HL-60 (cell line): Measurements from ENCODE around the gene ABCC8.
A peak's percentile ranks its signal among the peaks of the same experiment; 100 is the strongest.

ENCODE experiments used
- POLR2AphosphoS5 ChIP-seq: IDR thresholded peaks from 2 replicates; pipeline ENCODE4 v1.6.1; 2012; ENCODE audit warnings: low read depth
- SPI1 ChIP-seq: IDR thresholded peaks from 2 replicates; pipeline ENCODE4 v1.6.1; 2012; ENCODE audit warnings: low read depth, mild to moderate bottlenecking, borderline replicate concordance
- TF ChIP-seq, protein P1 (sequence below): IDR thresholded peaks from one replicate; pipeline ENCODE4 v1.5.1; 2011; ENCODE audit warnings: low read length, control low read depth, inconsistent platforms; ENCODE audit not compliant: insufficient read depth
- TF ChIP-seq, protein P2 (sequence below): IDR thresholded peaks from 2 replicates; pipeline ENCODE4 v1.6.1; 2012; ENCODE audit warnings: low read depth; ENCODE audit not compliant: insufficient replicate concordance

DNA sequence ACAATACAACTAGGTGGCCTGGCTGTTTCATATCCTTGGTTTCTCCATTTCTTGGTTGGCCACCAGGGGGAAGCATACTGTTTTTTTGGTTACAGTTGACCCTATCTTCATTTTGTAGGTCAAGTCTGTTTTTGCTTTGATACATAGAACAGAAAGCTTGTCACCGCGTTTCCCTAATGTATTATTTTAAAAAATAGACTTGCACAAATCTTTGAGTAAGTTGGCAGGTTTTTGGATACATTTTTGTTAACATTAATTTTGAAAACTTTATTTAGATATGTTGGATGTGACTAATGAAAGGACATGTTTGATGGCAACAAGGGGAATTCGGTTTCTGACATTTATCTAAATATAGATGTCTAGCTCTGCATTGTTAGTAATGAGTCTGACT is 122.0 kb downstream of the ABCC8 start:
- TF ChIP-seq SPI1 (no peak), POLR2AphosphoS5 (no peak)
- TF ChIP-seq, protein P1, sequence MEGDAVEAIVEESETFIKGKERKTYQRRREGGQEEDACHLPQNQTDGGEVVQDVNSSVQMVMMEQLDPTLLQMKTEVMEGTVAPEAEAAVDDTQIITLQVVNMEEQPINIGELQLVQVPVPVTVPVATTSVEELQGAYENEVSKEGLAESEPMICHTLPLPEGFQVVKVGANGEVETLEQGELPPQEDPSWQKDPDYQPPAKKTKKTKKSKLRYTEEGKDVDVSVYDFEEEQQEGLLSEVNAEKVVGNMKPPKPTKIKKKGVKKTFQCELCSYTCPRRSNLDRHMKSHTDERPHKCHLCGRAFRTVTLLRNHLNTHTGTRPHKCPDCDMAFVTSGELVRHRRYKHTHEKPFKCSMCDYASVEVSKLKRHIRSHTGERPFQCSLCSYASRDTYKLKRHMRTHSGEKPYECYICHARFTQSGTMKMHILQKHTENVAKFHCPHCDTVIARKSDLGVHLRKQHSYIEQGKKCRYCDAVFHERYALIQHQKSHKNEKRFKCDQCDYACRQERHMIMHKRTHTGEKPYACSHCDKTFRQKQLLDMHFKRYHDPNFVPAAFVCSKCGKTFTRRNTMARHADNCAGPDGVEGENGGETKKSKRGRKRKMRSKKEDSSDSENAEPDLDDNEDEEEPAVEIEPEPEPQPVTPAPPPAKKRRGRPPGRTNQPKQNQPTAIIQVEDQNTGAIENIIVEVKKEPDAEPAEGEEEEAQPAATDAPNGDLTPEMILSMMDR: peak; percentile 56
- TF ChIP-seq, protein P2, sequence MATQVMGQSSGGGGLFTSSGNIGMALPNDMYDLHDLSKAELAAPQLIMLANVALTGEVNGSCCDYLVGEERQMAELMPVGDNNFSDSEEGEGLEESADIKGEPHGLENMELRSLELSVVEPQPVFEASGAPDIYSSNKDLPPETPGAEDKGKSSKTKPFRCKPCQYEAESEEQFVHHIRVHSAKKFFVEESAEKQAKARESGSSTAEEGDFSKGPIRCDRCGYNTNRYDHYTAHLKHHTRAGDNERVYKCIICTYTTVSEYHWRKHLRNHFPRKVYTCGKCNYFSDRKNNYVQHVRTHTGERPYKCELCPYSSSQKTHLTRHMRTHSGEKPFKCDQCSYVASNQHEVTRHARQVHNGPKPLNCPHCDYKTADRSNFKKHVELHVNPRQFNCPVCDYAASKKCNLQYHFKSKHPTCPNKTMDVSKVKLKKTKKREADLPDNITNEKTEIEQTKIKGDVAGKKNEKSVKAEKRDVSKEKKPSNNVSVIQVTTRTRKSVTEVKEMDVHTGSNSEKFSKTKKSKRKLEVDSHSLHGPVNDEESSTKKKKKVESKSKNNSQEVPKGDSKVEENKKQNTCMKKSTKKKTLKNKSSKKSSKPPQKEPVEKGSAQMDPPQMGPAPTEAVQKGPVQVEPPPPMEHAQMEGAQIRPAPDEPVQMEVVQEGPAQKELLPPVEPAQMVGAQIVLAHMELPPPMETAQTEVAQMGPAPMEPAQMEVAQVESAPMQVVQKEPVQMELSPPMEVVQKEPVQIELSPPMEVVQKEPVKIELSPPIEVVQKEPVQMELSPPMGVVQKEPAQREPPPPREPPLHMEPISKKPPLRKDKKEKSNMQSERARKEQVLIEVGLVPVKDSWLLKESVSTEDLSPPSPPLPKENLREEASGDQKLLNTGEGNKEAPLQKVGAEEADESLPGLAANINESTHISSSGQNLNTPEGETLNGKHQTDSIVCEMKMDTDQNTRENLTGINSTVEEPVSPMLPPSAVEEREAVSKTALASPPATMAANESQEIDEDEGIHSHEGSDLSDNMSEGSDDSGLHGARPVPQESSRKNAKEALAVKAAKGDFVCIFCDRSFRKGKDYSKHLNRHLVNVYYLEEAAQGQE: no peak
